Right cardiac atrium (tissue), 5 donors: Measurements from ENCODE around the gene BMPR2. TPM values are rescaled to one million over a fixed set of nuclear protein-coding genes. Genes with fewer than 3 reads are reported as not detected.

Source experiments
- ATAC-seq, 2 donors: fragments of 200-7000 bp; cut with Tn5 transposase; one replicate each; pipeline versions ENCODE4 v1.8.0 to v1.9.1; 2020; ENCODE audit warnings: moderate library complexity in 2 of 2, mild to moderate bottlenecking in 1 of 2
- DNase-seq, 3 donors: peaks; one replicate each; pipeline ENCODE4 v3.0.0-alpha.2; 2020
- H3K27ac ChIP-seq: one replicate; pipeline ENCODE4 v1.5.1; 2013; ENCODE audit warnings: mild to moderate bottlenecking, low read length, control low read depth, moderate library complexity
- H3K27me3 ChIP-seq: one replicate; pipeline ENCODE4 v1.6.1; 2013; ENCODE audit not compliant: control insufficient read depth, insufficient read depth
- H3K4me1 ChIP-seq: one replicate; pipeline ENCODE4 v1.6.1; 2013; ENCODE audit warnings: low read length; ENCODE audit not compliant: control insufficient read depth, insufficient read depth
- H3K4me3 ChIP-seq: one replicate; pipeline ENCODE4 v1.5.1; 2013; ENCODE audit warnings: low read length, control low read depth
- H3K9me3 ChIP-seq: one replicate; pipeline ENCODE4 v1.6.1; 2013; ENCODE audit warnings: low read length; ENCODE audit not compliant: control insufficient read depth
- WGBS: extraction: QIAGEN DNeasy Blood & Tissue Kit; methylation state at CpG from one replicate; pipeline ENCODE4 v1.1.7; 2013; 5-methylcytosine and 5-hydroxymethylcytosine counted together
- intact Hi-C, 4 donors: fragments of 100-400 bp; cut with DNase I; formaldehyde crosslinking; loops; one replicate each; pipeline versions ENCODE4 v1.11.0 to v1.14.0; 2022 to 2023
- polyA plus RNA-seq: library from polyadenylated mRNA; stranded (reverse); fragments of 200-250 nt; gene quantifications from one replicate; pipeline ENCODE4 v1.2.3, GENCODE V29; 2013
- total RNA-seq, 4 donors: library from RNA; stranded (reverse); fragmentation: NEBNext Ultra II Directional; extraction: Animal tissue kit (Norgen Biotek cat#: 25700); gene quantifications; one replicate each; pipeline ENCODE4 v1.2.1, GENCODE V29; 2021
- donor health status: healthy with polysubstance abuse.
- donor health status: DM: no; HTN: yes; CAD: no.
- donor health status: DM: no; HTN: no; CAD: no.
- donor health status: DM: no; HTN: yes; CAD: no; lungs with severe emphysema.
- donor health status: DM: yes; HTN: yes; CAD: no.

The BMPR2 gene
- total and polyA plus RNA-seq, 5 donors = 14.9 to 64.7 (median 53.8) TPM

GRCh38 chr2:202599105-202599504 lies 223.0 kb downstream of the BMPR2 start:
- H3K4me3 ChIP-seq = no peak overlapping the region
- no peak for DNase-seq
- H3K27ac ChIP-seq = no peak overlapping the region
- intact Hi-C loops = no loop called here
- H3K4me1 ChIP-seq = no peaks in the 10 kb centered on the region
- WGBS = 94% methylated on average over 2 of the region's 2 CpGs
- H3K9me3 ChIP-seq = no peaks in the 10 kb centered on the region
- no peaks in the 10 kb centered on the region for H3K27me3 ChIP-seq
- no peak for ATAC-seq

DNA sequence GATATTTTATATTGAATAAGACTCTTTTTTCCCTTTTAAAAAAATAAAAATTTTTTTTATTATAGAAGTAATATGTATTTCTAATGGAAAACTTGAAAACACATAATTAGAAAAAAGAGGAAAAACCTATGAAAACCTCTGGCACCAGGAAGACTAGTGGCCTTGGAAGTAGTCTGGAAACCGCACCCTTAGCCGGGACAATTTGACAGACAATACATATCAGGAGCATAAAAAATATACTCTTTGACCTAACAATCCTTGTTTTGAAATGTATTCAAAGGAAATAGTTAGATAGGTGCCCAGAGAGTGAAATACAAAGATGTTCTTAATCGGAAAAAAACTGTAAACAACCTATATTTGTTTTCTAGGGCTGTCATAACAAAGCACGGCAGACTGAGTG lies 223.8 kb downstream of the BMPR2 start:
- intact Hi-C loops = no loop called here
- no peaks in the 10 kb centered on the region for H3K9me3 ChIP-seq
- no peaks in the 10 kb centered on the region for H3K27me3 ChIP-seq
- H3K4me3 ChIP-seq = no peak overlapping the region
- 67% methylated on average over 4 of the region's 4 CpGs for WGBS
- no peaks in the 10 kb centered on the region for H3K4me1 ChIP-seq
- DNase-seq (no peak), ATAC-seq (no peak)
- H3K27ac ChIP-seq = no peak overlapping the region

DNA sequence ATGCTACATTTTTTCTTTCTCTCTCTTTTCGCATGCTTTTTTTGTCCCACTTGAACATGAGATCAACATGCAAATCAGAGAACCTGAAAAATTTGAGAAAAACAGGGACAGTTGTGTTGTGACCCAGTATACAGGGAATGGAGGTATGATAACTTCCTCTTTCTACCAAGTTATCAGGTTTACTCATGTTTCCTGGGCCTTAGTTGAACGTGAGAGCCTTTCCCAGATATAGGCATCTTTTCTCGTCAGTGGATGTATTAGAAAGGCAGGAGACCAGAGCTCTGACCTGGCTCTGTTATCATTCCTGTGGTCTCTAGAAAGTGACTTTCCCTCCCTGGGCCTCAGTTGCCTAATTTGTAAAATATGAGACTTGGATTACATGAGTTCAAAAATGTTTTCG lies 228.6 kb downstream of the BMPR2 start:
- no peak for ATAC-seq
- no peaks in the 10 kb centered on the region for H3K9me3 ChIP-seq
- 77% methylated on average over 4 of the region's 4 CpGs for WGBS
- intact Hi-C loops = no loop called here
- no peak for DNase-seq
- H3K27me3 ChIP-seq = no peaks in the 10 kb centered on the region
- H3K27ac ChIP-seq = no peak overlapping the region
- no peak overlapping the region for H3K4me3 ChIP-seq
- H3K4me1 ChIP-seq = no peaks in the 10 kb centered on the region

GRCh38 chr2:202605174-202605573 lies 229.0 kb downstream of the BMPR2 start:
- no peaks in the 10 kb centered on the region for H3K4me1 ChIP-seq
- no peak overlapping the region for H3K27ac ChIP-seq
- intact Hi-C loops = no loop called here
- WGBS = 88% methylated on average over 1 of the region's 1 CpG
- no peaks in the 10 kb centered on the region for H3K9me3 ChIP-seq
- no peak overlapping the region for H3K4me3 ChIP-seq
- no peak for DNase-seq
- no peaks in the 10 kb centered on the region for H3K27me3 ChIP-seq
- no peak for ATAC-seq

GRCh38 chr2:202608142-202608852 lies 232.2 kb downstream of the BMPR2 start:
- DNase-seq (no peak), ATAC-seq (peak in 1 of 2 donors; percentile 61)
- WGBS = 88% methylated on average over 2 of the region's 2 CpGs
- Histone ChIP-seq H3K4me3 (no peak overlapping the region), H3K4me1 (no peaks in the 10 kb centered on the region), H3K27ac (no peak overlapping the region), H3K27me3 (no peaks in the 10 kb centered on the region), H3K9me3 (no peaks in the 10 kb centered on the region)
- intact Hi-C loops = no loop called here

- ATAC-seq (peak; percentile 47 to 68), DNase-seq (no peak)
- Histone ChIP-seq H3K9me3 (no peaks in the 10 kb centered on the region), H3K27ac (no peak overlapping the region), H3K27me3 (no peaks in the 10 kb centered on the region), H3K4me3 (no peak overlapping the region), H3K4me1 (no peaks in the 10 kb centered on the region)
- WGBS = 72% methylated on average over 3 of the region's 3 CpGs
- intact Hi-C loops = no loop called here
Measured at GRCh38 chr2:202609381-202610145, 233.4 kb downstream of the BMPR2 start.

- H3K4me3 ChIP-seq = no peak overlapping the region
- no peaks in the 10 kb centered on the region for H3K27me3 ChIP-seq
- no peaks in the 10 kb centered on the region for H3K4me1 ChIP-seq
- intact Hi-C loops = no loop called here
- no peak overlapping the region for H3K27ac ChIP-seq
- no peaks in the 10 kb centered on the region for H3K9me3 ChIP-seq
- ATAC-seq (no peak), DNase-seq (no peak)
- 66% methylated on average over 5 of the region's 5 CpGs for WGBS
Measured at GRCh38 chr2:202610380-202610779, 234.3 kb downstream of the BMPR2 start.

GRCh38 chr2:202612145-202612544 lies 236.0 kb downstream of the BMPR2 start:
- WGBS = 97% methylated on average over 1 of the region's 1 CpG
- intact Hi-C loops = no loop called here
- Histone ChIP-seq H3K27me3 (no peaks in the 10 kb centered on the region), H3K9me3 (no peaks in the 10 kb centered on the region), H3K27ac (no peak overlapping the region), H3K4me3 (no peak overlapping the region), H3K4me1 (no peaks in the 10 kb centered on the region)
- DNase-seq = no peak
- no peak for ATAC-seq

- H3K27ac ChIP-seq = no peak overlapping the region
- H3K9me3 ChIP-seq = no peaks in the 10 kb centered on the region
- ATAC-seq = no peak
- H3K4me3 ChIP-seq = no peak overlapping the region
- intact Hi-C loops = no loop called here
- H3K27me3 ChIP-seq = no peaks in the 10 kb centered on the region
- no peak for DNase-seq
- 89% methylated on average over 4 of the region's 4 CpGs for WGBS
- H3K4me1 ChIP-seq = no peaks in the 10 kb centered on the region
Measured at GRCh38 chr2:202613479-202613878, 237.4 kb downstream of the BMPR2 start.
